K562 (cell line): ENCODE measurements around the gene PCBP3. TPM values are rescaled to one million over a fixed set of nuclear protein-coding genes. Genes with fewer than 3 reads are reported as not detected.

Experiments used
- ATAC-seq: fragments of 200-7000 bp; cut with Tn5 transposase; 3 replicates; pipeline ENCODE4 v1.9.1; 2020; ENCODE audit warnings: moderate library complexity
- BruUV-seq: library from RNA; stranded (reverse); fragments of 400-500 nt; replicated peaks from 2 replicates; lab custom pipeline; 2021; lab: Mats Ljungman, UMichigan
- CTCF ChIA-PET: fragments of 300-600 bp; formaldehyde crosslinking; extraction: SDS; loops from one replicate; lab custom pipeline; 2021; ENCODE audit warnings: low intra/inter-chr PET ratio; lab: Yijun Ruan, JAX
- POLR2A ChIA-PET: fragments of 300-600, 350-650 bp; sonication (Branson Sonifier 250); formaldehyde crosslinking; extraction: SDS; loops from one replicate; lab custom pipeline; 2021; ENCODE audit warnings: antibody characterized with exemption, inconsistent platforms; lab: Yijun Ruan, JAX
- DNase-seq, 4 experiments: peaks; one replicate each; pipeline versions ENCODE4 v3.0.0 to v3.0.0-alpha.2; 2011 to 2018; ENCODE audit warnings: low spot score in 3 of 4, mixed read lengths in 3 of 4; ENCODE audit errors: extremely low read depth in 1 of 4
- FAIRE-seq: peaks from 2 replicates; lab custom pipeline; 2011; peaks lifted over from hg19 to GRCh38; lab: Jason Lieb, UNC
- H2AFZ ChIP-seq: 2 replicates; pipeline ENCODE4 v1.6.0; 2011; ENCODE audit warnings: low read depth, low read length, control low read depth, inconsistent platforms
- H3K27ac ChIP-seq: fragments of 200-600 bp; 3 replicates; pipeline ENCODE4 v1.8.0; 2011; ENCODE audit warnings: low read depth, mild to moderate bottlenecking, control low read depth, inconsistent platforms, low read length, moderate library complexity, mixed read lengths; ENCODE audit errors: extremely low read depth
- H3K27me3 ChIP-seq, 2 experiments: fragments of 300-600 bp in 1 of 2; 2 replicates in 1 of 2; 3 replicates in 1 of 2; pipeline versions ENCODE4 v1.6.0 to v1.8.0; 2011; ENCODE audit warnings: inconsistent platforms in 2 of 2, low read length in 2 of 2, mild to moderate bottlenecking in 1 of 2, mixed read lengths in 1 of 2, moderate library complexity in 1 of 2; ENCODE audit not compliant: control insufficient read depth in 2 of 2, insufficient read depth in 2 of 2
- H3K36me3 ChIP-seq: fragments of 300-600 bp; 3 replicates; pipeline ENCODE4 v1.8.0; 2011; ENCODE audit warnings: mild to moderate bottlenecking, low read length, inconsistent platforms; ENCODE audit not compliant: control insufficient read depth, insufficient read depth
- H3K4me1 ChIP-seq, 2 experiments: fragments of 200-600 bp in 1 of 2; replicated peaks in 1 of 2; 2 replicates in 1 of 2; 3 replicates in 1 of 2; pipeline versions ENCODE4 v1.5.1 to v1.8.0; 2011; ENCODE audit warnings: inconsistent platforms in 2 of 2, low read length in 2 of 2, mild to moderate bottlenecking in 1 of 2, mixed read lengths in 1 of 2, moderate library complexity in 1 of 2; ENCODE audit not compliant: control insufficient read depth in 2 of 2, insufficient read depth in 2 of 2
- H3K4me2 ChIP-seq: 2 replicates; pipeline ENCODE4 v1.6.1; 2011; ENCODE audit warnings: low read length, control low read depth, inconsistent platforms, mixed read lengths; ENCODE audit not compliant: insufficient read depth
- H3K4me3 ChIP-seq: fragments of 200-600 bp; sonication (generic), shearing (Covaris generic); 2 replicates; pipeline ENCODE4 v1.5.1; 2016; ENCODE audit warnings: control low read depth, inconsistent platforms
- H3K79me2 ChIP-seq: fragments of 200-600 bp; 3 replicates; pipeline ENCODE4 v1.8.0; 2011; ENCODE audit warnings: low read length, inconsistent platforms; ENCODE audit not compliant: control insufficient read depth, insufficient read depth
- H3K9ac ChIP-seq, 2 experiments: 2 replicates each; pipeline versions ENCODE4 v1.6.0 to v1.6.1; 2011; ENCODE audit warnings: low read depth in 2 of 2, low read length in 2 of 2, control low read depth in 1 of 2, inconsistent platforms in 1 of 2, mild to moderate bottlenecking in 1 of 2, mixed read lengths in 1 of 2; ENCODE audit not compliant: insufficient read depth in 1 of 2
- H3K9me1 ChIP-seq: one replicate; pipeline ENCODE4 v1.6.0; 2011; ENCODE audit warnings: inconsistent platforms, mild to moderate bottlenecking, low read length, moderate library complexity; ENCODE audit not compliant: control insufficient read depth, insufficient read depth
- H3K9me3 ChIP-seq: replicated peaks from 2 replicates; pipeline ENCODE4 v1.5.1; 2011; ENCODE audit warnings: low read depth, low read length, inconsistent platforms; ENCODE audit not compliant: control insufficient read depth, insufficient read depth
- H4K20me1 ChIP-seq: replicated peaks from 2 replicates; pipeline ENCODE4 v1.6.1; 2011; ENCODE audit warnings: low read length, inconsistent platforms, mixed read lengths; ENCODE audit not compliant: control insufficient read depth, insufficient read depth
- BMI1 ChIP-seq: fragments of 150-350 bp; IDR thresholded peaks from 2 replicates; pipeline ENCODE4 v1.6.1; 2014; ENCODE audit warnings: low read length
- CREM ChIP-seq: IDR thresholded peaks from 2 replicates; pipeline ENCODE4 v1.6.1; 2014; ENCODE audit warnings: antibody characterized with exemption, low read depth
- FOXA3 ChIP-seq, 2 experiments: fragments of 450-650 bp in 1 of 2; sonication (generic) in 1 of 2; formaldehyde crosslinking; IDR thresholded peaks in 1 of 2; conservative IDR thresholded peaks in 1 of 2; 2 replicates each; pipeline versions ENCODE4 v1.4.0 to v1.8.0; 2020 to 2022; ENCODE audit warnings: mild to moderate bottlenecking in 2 of 2, missing genetic modification reagents in 1 of 2
- FOXJ2 ChIP-seq: fragments of 200-800 bp; sonication (Bioruptor generic); IDR thresholded peaks from 2 replicates; pipeline ENCODE4 v1.6.1; 2016; ENCODE audit warnings: missing genetic modification characterization, missing compliant biosample characterization
- KDM2B ChIP-seq: fragments of 250-450 bp; sonication (Bioruptor Pico); IDR thresholded peaks from 2 replicates; pipeline ENCODE4 v1.8.0; 2021; ENCODE audit warnings: mild to moderate bottlenecking, moderate library complexity
- MEF2D ChIP-seq: conservative IDR thresholded peaks from 2 replicates; pipeline ENCODE4 v1.6.1; 2016; ENCODE audit warnings: low read depth, missing genetic modification characterization, missing compliant biosample characterization
- RFX5 ChIP-seq: IDR thresholded peaks from 2 replicates; pipeline ENCODE4 v1.6.1; 2011; ENCODE audit warnings: low read depth, mild to moderate bottlenecking, improper control_type of control experiment, low read length
- RNF2 ChIP-seq: sonication (generic); IDR thresholded peaks from 2 replicates; pipeline ENCODE4 v1.6.1; 2016
- ZNF274 ChIP-seq: IDR thresholded peaks from 2 replicates; pipeline ENCODE4 v1.6.1; 2011; ENCODE audit warnings: low read depth, mild to moderate bottlenecking, low read length, moderate library complexity, borderline replicate concordance
- ZNF780A ChIP-seq: fragments of 250-450 bp; sonication (Bioruptor Pico); IDR thresholded peaks from 2 replicates; pipeline ENCODE4 v1.5.0; 2021; ENCODE audit warnings: mild to moderate bottlenecking
- ZNF79 ChIP-seq: fragments of 250-450 bp; sonication (Bioruptor Pico); IDR thresholded peaks from 2 replicates; pipeline ENCODE4 v1.4.0; 2020; ENCODE audit warnings: low read depth, mild to moderate bottlenecking, moderate library complexity
- WGBS: fragments of 100-300 bp; shearing (Covaris generic); methylation state at CpG from one replicate; pipeline ENCODE4 v1.1.6; 2016; ENCODE audit warnings: low coverage, mixed read lengths; ENCODE audit not compliant: insufficient coverage; ENCODE audit errors: missing lambda C conversion rate; 5-methylcytosine and 5-hydroxymethylcytosine counted together
- in situ Hi-C: fragments of 300-500 bp; cut with MboI; formaldehyde crosslinking; loops from 4 replicates; pipeline ENCODE4 v1.15.0; 2018; ENCODE audit warnings: inconsistent platforms, mixed read lengths
- intact Hi-C: fragments of 100-400 bp; cut with micrococcal nuclease; formaldehyde crosslinking; loops from 2 replicates; pipeline ENCODE4 v1.14.2; 2022
- polyA plus RNA-seq, 8 experiments: library from polyadenylated mRNA; depleted of rRNA in 4 of 8; stranded (reverse) in 5 of 8; unstranded in 3 of 8; fragments of >200 nt; fragmentation: Nextera tagmentation in 2 of 8; fragmentation: Illumina TruSeq in 1 of 8; extraction: Ambion mirVana in 2 of 8; extraction: Trizol in 1 of 8; gene quantifications; 2 replicates each; pipeline versions ENCODE4 v1.2.1 to v1.2.3, GENCODE V29; 2011 to 2014; ENCODE audit warnings: inconsistent platforms in 1 of 8, missing spikeins in 1 of 8
- total RNA-seq, 7 experiments: library from RNA; depleted of rRNA in 6 of 7; stranded (reverse); fragments of >200 nt in 6 of 7; fragmentation: Illumina TruSeq in 2 of 7; extraction: Trizol in 2 of 7; gene quantifications; 2 replicates each; pipeline versions ENCODE4 v1.2.1 to v1.2.3, GENCODE V29; 2011 to 2021; ENCODE audit warnings: low replicate concordance in 1 of 7
- TF ChIP-seq, protein P1 (sequence below): fragments of 450-650 bp; IDR thresholded peaks from one replicate; pipeline ENCODE4 v1.6.1; 2018; ENCODE audit warnings: mild to moderate bottlenecking, moderate library complexity; ENCODE audit not compliant: partially characterized antibody
- TF ChIP-seq, protein P2 (sequence below), 2 experiments: fragments of 450-650 bp; IDR thresholded peaks; 2 replicates each; pipeline ENCODE4 v1.6.1; 2018; ENCODE audit warnings: mild to moderate bottlenecking in 2 of 2, low read depth in 1 of 2; ENCODE audit not compliant: partially characterized antibody in 2 of 2
- TF ChIP-seq, protein P3 (sequence below): fragments of 450-650 bp; formaldehyde crosslinking; IDR thresholded peaks from 2 replicates; pipeline ENCODE4 v1.4.0; 2022; ENCODE audit warnings: missing genetic modification characterization

PCBP3 gene
- total and polyA plus RNA-seq, 9 of the 15 experiments (the other 6 are each of a cell fraction or from before 2014, with no cell fraction given) = 0.18 TPM; not detected in 8

DNA sequence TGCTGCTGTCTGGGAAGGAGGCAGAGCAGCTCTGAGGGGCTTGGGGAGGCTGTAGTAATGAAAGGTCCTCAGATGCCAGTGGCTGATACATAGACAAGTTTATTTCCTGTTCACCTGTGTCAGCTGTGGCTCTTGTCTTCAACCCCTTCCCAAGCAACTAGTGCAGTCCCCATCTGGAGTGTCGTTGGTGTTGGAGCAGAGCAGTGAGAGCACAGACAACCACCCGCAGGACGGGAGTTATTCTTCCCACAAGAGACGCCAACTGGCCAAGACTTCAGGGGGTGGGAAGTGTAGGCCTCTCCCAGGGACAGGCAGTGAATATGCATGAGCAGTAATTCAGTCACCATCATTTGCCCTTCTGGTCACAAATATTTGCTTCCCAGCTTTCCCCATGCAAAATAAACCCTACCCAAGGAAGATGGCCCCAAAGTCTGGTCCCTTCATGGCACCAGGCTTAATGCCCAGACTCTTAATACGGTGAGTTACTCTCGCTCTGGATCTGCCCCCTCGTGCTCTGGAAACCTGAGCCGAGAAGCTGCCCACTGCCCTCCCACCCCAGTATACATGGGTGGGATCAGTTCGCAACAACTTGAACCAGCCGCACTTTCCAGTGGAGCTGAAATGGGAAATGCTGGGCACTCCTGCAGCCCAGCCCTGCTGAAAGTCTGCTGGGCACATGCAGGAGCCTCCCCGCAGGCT is 184.5 kb downstream of the PCBP3 start:
- no peak overlapping the region for H3K27ac ChIP-seq
- FAIRE-seq = no peak
- no peak for ATAC-seq
- DNase-seq = no peak
- H3K4me1 ChIP-seq = peaks cover 0 to 4% of the 10 kb centered on the region in 2 experiments; a peak in 2 of 5 replicates
- no peaks in the 10 kb centered on the region for H3K36me3 ChIP-seq
- H3K4me2 ChIP-seq = no peak overlapping the region
- in situ Hi-C loops = loop anchor here (10.0 to 25.0 kb wide), 3 partner anchors 523 to 866 kb away; no protein-coding TSS in a partner anchor
- H3K9me1 ChIP-seq = no peaks in the 10 kb centered on the region
- H2AFZ ChIP-seq = no peak overlapping the region
- 0% methylated on average over 11 of the region's 11 CpGs for WGBS
- no peak overlapping the region for H3K9ac ChIP-seq
- H3K4me3 ChIP-seq = no peak overlapping the region
- no peaks in the 10 kb centered on the region for H3K9me3 ChIP-seq
- BruUV-seq = no TSS peak
- peaks cover 15% of the 10 kb centered on the region for H4K20me1 ChIP-seq
- no peaks in the 10 kb centered on the region for H3K79me2 ChIP-seq
- CTCF ChIA-PET = no interaction called here
- intact Hi-C loops = no loop called here
- peaks cover 55 to 71% of the 10 kb centered on the region in 2 experiments for H3K27me3 ChIP-seq
- POLR2A ChIA-PET = interaction anchor here (0.6 to 0.7 kb wide), 2 partner anchors 19 to 288 kb away, joined by 3 read pairs; no protein-coding TSS in a partner anchor
- TF ChIP-seq FOXA3 (CRISPR knock-in tag; conservative IDR thresholded peaks at IDR 0.05 in 1 of 2, IDR thresholded peaks at IDR 0.05 in 1 of 2) = no peak
- no peak for TF ChIP-seq MEF2D (tag)
- no peak for TF ChIP-seq CREM
- TF ChIP-seq FOXJ2 (tag) = no peak
- TF ChIP-seq BMI1 = no peak
- TF ChIP-seq, protein P1, sequence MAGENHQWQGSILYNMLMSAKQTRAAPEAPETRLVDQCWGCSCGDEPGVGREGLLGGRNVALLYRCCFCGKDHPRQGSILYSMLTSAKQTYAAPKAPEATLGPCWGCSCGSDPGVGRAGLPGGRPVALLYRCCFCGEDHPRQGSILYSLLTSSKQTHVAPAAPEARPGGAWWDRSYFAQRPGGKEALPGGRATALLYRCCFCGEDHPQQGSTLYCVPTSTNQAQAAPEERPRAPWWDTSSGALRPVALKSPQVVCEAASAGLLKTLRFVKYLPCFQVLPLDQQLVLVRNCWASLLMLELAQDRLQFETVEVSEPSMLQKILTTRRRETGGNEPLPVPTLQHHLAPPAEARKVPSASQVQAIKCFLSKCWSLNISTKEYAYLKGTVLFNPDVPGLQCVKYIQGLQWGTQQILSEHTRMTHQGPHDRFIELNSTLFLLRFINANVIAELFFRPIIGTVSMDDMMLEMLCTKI = no peak
- TF ChIP-seq, protein P2, sequence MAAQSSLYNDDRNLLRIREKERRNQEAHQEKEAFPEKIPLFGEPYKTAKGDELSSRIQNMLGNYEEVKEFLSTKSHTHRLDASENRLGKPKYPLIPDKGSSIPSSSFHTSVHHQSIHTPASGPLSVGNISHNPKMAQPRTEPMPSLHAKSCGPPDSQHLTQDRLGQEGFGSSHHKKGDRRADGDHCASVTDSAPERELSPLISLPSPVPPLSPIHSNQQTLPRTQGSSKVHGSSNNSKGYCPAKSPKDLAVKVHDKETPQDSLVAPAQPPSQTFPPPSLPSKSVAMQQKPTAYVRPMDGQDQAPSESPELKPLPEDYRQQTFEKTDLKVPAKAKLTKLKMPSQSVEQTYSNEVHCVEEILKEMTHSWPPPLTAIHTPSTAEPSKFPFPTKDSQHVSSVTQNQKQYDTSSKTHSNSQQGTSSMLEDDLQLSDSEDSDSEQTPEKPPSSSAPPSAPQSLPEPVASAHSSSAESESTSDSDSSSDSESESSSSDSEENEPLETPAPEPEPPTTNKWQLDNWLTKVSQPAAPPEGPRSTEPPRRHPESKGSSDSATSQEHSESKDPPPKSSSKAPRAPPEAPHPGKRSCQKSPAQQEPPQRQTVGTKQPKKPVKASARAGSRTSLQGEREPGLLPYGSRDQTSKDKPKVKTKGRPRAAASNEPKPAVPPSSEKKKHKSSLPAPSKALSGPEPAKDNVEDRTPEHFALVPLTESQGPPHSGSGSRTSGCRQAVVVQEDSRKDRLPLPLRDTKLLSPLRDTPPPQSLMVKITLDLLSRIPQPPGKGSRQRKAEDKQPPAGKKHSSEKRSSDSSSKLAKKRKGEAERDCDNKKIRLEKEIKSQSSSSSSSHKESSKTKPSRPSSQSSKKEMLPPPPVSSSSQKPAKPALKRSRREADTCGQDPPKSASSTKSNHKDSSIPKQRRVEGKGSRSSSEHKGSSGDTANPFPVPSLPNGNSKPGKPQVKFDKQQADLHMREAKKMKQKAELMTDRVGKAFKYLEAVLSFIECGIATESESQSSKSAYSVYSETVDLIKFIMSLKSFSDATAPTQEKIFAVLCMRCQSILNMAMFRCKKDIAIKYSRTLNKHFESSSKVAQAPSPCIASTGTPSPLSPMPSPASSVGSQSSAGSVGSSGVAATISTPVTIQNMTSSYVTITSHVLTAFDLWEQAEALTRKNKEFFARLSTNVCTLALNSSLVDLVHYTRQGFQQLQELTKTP (IDR thresholded peaks at IDR 0.05; ENCODE audit: low read depth in 1 of 2, partially characterized antibody in 2 of 2) = no peak
- TF ChIP-seq, protein P3, sequence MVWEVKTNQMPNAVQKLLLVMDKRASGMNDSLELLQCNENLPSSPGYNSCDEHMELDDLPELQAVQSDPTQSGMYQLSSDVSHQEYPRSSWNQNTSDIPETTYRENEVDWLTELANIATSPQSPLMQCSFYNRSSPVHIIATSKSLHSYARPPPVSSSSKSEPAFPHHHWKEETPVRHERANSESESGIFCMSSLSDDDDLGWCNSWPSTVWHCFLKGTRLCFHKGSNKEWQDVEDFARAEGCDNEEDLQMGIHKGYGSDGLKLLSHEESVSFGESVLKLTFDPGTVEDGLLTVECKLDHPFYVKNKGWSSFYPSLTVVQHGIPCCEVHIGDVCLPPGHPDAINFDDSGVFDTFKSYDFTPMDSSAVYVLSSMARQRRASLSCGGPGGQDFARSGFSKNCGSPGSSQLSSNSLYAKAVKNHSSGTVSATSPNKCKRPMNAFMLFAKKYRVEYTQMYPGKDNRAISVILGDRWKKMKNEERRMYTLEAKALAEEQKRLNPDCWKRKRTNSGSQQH (CRISPR knock-in tag) = no peak
- TF ChIP-seq ZNF79 (CRISPR knock-in tag) = no peak
- no peak for TF ChIP-seq RFX5
- no peak for TF ChIP-seq RNF2
- TF ChIP-seq KDM2B (CRISPR knock-in tag) = no peak
- no peak for TF ChIP-seq ZNF780A (CRISPR knock-in tag)
- no peak for TF ChIP-seq ZNF274
